ENCODE data around the gene MADCAM1. TPM values are rescaled to one million over a fixed set of nuclear protein-coding genes. Genes with fewer than 3 reads are reported as not detected.

MADCAM1 gene
- total RNA-seq, 1 experiment from 2014 or later, result 0.12 TPM

DNA sequence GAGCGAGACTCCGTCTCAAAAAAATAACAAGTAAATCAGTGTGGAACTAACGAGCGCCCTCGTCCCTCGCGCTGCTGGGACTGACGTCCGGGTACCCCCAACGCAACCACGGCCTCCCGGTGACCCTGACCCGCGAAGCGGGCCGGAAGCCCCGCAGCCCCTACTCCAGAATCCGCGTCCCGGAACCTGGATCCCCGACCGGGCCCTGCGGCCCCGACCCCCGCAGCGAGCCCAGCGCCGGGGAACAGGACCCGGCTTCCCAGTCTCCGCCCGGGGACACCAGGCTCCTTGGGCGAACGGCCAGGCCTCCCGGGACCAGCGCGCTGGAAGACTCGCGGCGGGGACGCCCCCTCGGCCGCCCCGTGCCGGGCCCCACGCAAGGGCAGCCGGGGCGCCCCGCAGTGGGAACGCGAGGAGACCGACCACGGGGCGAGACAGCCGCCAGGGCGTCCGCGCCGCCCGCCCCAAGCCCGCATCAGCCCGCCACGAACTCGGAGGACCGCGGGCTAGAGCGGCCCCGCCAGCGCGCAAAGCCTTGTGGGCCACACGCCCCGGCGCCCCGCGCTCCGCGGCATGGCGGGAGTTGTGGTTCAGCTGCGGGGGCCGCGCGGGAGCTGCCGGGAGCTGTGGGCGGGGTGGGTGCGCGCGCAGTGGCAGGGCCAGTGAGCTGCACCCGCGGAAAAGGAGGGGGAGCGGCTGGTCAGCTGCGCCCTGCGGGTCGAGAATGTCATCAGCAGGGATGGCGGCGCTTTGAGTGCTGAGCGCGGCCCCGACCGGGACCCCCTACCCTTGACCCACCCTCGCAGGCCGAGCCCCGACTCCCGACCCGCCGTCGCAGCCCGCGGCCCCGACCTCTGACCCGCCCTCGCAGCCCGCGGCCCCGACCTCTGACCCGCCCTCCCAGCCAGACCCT lies 7.5 kb upstream of the MADCAM1 start:
- DNase-seq (ENCODE audit: low read depth), result peak; percentile 93

DNA sequence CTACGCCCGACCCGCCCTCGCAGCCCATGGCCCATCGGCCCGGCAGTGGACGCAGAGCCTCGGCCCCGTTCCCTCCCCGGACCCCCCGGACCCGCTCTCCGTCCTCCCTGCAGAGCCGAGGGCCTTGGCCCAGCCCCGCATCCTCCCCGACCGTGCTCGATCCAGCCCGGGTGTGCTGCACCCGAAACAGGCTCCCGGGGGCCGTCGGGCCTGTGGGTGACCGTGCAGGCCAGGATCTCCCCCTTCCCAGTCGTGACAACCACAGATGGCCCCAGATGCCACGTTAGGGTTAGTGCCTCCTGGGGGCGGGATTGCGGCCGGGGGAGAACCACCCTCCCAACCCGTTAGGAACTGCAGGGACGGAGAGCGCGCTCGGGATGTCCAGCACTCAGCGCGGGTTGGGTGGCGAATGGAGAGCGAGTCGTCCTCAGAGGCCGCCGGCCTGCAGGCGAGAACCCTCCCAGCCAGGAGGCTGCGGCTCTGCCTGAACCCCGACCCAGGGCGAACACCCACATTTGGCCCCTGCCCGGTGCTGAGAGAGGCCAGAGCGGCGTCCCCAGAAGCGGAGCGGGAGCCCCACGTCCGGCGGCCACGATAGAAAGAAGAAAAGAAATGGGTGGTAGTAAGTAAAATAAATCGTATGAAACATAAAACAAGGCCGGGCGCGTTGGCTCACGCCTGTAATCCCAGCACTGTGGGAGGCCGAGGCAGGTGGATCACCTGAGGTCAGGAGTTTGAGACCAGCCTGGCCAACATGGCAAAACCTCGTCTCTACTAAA lies 6.7 kb upstream of the MADCAM1 start:
- peak; percentile 25 for DNase-seq (ENCODE audit: low read depth)

DNA sequence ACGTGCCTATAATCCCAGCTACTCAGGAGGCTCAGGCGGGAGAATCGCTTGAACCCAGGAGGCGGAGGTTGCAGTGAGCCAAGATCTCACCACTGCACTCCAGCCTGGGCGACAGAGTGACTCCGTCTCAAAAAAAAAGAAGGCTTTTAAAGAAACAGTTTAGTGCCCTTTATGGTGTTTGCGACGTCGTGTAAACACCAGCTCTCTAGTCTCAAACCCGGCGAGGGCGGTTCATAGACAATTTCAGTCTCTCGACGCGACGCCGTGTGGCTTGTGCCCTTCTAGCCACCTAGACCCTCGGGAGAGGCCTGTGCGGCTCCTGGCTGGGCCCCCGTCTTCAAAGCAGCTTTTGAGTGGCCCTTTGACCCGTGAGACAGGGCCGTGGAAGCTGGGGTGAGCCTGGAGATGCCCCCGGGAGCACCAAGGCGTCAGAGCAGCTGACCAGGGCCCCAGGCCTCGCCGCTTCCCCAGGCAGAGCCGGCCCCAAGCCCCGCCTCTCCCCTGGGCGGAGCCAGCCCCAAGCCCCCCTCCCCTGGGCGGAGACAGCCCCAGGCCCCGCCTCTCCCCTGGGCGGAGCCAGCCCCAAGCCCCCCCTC lies 5.0 kb upstream of the MADCAM1 start:
- DNase-seq (ENCODE audit: low read depth), result no peak

DNA sequence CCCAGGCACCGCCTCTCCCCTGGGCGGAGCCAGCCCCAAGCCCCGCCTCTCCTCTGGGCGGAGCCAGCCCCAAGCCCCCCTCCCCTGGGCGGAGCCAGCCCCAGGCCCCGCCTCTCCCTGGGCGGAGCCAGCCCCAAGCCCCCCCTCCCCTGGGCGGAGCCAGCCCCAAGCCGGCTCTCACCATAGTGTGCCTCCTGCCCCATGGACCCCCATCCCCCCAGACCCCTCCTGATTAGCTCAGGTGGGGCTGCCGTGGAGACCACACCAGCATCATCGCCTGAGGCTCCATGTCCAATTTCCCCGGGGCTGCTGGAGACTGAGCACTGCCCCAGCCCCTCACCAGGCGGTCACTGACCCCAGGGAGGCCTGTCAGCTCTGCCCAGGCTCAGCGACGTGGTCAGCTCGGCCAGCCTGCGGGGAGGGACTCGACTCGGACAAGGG lies 4.2 kb upstream of the MADCAM1 start:
- DNase-seq (ENCODE audit: low read depth), result no peak

DNA sequence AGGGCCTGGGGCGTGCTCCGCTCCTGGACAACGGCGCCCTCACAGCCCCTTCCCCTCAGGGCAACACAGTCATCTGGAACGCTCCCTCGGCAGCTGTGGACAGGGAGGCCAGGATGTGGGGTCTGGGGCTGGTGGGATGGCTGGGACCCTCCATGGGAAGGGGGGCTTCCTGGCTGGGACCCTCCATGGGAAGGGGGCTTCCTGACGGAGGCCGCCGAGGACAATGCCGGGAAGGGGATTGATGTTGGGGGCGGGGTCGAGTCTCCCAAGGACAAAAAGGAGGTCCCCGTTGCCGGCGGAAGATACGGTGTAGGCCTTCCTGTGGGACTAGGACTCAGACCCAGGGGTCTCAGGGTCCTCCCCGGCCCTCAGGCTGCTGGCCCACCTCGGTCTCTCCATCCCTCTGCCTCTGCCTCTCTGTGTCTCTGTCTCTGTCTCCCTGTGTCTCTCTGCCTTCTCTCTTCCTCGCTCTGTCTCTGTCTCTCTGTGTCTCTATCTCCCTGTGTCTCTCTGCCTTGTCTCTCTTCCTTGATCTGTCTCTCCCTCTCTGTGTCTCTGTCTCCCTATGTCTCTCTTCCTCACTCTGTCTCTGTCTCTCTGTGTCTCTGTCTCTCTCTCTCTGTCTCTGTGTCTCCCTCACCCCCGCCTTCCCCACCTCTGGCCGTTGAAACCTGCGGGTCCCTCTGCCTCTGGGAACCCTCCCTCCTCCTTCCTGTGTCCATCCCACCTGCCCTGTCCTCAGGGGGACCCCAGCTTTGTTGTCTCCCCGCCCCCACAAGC lies 2.7 kb upstream of the MADCAM1 start:
- no peak for DNase-seq (ENCODE audit: low read depth)

DNA sequence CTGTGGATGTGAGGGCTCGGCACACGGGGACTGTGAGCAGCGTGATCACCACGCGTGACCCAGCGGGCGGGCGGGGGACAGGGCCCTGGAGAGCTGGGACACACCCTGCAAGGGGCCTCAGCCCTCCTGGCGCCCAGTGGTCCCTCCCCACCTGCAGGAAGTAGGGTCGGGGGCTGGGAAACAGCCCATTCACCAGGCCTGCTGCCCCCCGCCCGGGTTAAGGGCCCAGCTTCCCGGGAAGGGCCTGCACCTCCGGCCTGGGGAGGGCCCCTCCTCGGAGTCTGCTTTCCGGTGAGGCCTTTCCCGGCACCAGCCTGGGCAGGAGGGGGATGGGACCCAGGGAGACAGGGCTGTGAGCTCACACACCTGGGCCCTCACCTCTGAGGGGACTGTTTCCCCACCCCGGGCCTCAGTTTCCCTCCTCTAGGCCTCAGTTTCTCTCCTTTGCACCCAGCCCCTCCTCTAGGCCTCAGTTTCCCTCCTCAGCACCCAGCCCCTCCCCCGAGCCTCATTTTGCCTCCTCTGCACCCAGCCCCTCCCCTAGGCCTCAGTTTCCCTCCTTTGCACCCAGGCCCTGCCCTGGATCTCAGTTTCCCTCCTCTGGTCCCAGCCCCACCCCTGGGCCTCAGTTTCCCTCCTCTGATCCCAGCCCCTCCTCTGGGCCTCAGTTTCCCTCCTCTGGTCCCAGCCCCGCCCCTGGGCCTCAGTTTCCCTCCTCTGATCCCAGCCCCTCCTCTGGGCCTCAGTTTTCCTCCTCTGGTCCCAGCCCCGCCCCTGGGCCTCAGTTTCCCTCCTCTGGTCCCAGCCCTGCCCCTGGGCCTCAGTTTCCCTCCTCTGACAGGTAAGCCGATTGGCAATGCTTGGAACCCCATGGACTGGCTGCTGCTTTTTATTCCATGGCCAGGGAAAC lies 1.9 kb upstream of the MADCAM1 start:
- DNase-seq (ENCODE audit: low read depth), result no peak

DNA sequence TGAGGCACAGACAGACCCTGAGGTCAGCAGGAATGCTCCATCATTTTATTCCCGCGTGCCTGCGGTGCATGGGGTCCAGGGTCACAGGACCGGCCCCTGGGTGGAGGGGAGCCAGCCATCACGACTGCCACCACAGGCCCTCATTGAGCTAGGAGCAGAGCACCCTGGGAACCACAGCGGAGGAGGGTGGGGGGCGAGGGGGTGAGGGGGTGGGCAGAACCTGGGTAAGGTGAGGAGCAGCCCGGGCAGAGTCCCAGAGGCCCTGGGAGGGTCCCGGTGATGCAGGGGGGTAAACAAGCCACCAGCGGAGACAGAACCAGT lies 1.2 kb upstream of the MADCAM1 start:
- no peak for DNase-seq (ENCODE audit: low read depth)

DNA sequence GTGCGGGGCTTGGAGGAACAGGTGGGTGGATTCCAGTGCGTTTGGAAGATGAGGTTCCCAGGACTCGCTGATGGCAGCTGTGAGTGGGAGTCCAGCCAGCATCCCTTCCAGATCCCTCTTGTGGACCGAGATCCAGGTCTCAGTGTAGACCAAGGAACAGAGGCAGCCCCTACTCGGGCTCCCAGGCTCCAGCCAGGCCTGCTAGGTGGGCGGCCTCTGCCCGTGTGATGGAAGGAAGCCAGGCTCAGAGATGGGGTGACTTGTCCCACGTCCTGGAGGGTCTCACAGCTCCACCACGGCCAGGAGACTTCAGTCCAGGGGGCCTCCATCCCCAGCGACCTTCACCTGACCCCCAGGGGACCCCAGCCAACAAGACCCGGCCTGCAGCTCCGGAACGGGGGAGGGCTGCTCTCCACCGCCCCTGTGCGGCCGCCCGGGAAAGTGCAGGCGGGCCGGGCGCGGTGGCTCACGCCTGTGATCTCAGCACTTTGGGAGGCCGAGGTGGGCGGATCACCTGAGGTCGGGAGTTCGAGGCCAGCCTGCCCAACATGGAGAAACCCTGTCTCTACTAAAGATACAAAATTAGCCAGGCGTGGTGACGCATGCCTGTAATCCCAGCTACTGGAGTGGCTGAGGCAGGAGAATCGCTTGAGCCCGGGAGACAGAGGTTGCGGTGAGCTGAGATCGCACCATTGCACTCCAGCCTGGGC lies 729 bp upstream of the MADCAM1 start:
- peak; percentile 64 for DNase-seq (ENCODE audit: low read depth)

DNA sequence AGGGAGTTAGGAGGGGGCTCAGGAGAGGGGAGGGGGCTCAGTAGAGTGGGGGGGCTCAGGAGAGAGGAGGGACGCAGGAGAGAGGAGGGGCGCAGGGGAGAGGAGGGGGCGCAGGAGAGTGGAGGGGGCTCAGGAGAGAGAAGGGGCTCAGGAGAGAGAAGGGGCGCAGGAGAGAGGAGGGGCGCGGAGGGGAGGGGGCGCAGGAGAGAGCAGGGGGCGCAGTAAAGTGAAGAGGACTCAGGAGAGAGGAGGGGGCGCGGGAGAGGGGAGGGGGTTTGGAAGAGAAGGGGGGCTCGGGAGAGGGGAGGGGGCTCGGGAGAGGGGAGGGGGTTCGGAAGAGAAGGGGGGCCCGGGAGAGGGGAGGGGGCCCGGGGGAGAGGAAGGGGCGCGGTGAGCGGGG lies 700 bp downstream of the MADCAM1 start:
- DNase-seq (ENCODE audit: low read depth), result no peak

DNA sequence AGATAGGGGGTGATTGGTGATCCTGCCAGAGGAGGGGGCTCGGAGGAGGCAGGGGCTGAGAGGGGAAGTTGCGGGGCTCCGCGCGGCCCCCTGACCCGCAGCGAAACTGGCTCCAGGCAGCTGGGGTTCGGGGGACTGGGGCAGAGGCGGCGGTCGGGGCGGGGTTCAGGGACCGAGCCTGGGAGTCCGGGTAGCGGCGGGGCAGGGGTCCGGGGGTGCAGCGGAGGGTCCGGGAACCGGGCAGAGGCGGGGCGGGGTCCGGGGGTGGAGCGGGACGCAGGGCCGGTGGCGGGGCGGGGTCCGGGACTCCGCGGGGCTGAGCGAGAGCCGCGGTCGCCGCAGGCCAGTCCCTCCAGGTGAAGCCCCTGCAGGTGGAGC lies 1.2 kb downstream of the MADCAM1 start:
- DNase-seq (ENCODE audit: low read depth), result no peak

DNA sequence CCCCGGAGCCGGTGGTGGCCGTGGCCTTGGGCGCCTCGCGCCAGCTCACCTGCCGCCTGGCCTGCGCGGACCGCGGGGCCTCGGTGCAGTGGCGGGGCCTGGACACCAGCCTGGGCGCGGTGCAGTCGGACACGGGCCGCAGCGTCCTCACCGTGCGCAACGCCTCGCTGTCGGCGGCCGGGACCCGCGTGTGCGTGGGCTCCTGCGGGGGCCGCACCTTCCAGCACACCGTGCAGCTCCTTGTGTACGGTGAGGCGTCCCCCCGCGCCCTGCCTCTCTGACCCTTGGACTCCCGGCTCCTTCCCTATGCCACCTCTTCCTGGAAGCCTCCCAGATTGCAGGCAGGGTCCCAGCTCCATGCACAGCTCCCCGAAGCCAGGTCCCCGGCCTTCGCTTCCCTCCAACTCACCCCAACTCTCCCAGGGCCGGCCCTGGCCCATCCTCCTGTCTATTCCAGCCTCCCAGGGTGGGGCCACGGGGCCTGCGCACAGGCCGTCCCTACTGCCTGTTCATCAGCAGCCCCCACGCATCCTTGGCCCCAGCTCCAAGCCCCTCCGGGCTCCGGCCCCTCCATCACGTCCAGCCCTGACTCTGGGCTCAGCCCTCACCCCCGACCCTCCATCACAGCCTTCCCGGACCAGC lies 1.7 kb downstream of the MADCAM1 start:
- DNase-seq (ENCODE audit: low read depth), result no peak

DNA sequence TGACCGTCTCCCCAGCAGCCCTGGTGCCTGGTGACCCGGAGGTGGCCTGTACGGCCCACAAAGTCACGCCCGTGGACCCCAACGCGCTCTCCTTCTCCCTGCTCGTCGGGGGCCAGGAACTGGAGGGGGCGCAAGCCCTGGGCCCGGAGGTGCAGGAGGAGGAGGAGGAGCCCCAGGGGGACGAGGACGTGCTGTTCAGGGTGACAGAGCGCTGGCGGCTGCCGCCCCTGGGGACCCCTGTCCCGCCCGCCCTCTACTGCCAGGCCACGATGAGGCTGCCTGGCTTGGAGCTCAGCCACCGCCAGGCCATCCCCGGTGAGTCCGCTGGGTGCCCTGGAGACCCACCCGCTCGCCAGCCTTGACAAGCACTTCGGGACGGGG lies 2.2 kb downstream of the MADCAM1 start:
- DNase-seq (ENCODE audit: low read depth), result no peak

DNA sequence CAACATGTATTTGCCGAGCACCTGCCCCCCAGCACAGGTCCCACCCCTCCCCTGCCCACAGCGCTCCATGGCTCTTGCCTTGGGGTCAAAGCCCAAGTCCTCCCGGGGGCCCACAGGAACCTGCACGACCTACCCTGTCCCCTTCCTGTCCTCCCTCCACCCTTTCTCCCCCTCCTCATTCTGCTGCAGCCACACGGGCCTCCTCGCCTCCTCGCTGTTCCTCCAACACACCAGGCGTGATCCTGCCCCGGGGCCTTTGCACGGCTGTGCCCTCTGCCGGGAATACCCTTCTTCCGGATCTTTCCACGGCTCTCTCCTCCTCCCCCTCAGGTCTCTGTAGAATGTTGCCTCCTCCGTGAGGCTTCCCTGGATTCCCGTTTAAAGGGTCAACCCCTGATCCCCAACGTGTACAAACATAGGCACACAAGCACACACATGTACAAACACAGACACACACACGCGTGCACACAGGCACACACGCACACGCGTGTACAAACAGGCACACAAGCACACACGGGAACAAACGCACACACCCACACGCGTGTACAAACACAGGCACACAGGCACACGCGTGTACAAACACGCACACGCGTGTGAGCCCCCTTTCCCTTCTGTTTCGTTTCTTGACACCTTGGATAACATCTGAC lies 2.8 kb downstream of the MADCAM1 start:
- no peak for DNase-seq (ENCODE audit: low read depth)

DNA sequence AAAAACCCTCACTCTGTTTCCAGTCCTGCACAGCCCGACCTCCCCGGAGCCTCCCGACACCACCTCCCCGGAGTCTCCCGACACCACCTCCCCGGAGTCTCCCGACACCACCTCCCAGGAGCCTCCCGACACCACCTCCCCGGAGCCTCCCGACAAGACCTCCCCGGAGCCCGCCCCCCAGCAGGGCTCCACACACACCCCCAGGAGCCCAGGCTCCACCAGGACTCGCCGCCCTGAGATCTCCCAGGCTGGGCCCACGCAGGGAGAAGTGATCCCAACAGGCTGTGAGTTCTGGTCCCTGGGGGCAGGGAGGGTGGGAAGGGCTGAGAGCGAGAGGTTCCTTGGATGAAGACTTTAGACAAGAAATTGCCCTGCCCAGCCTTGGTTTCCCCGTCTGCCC lies 5.4 kb downstream of the MADCAM1 start:
- no peak for DNase-seq (ENCODE audit: low read depth)

DNA sequence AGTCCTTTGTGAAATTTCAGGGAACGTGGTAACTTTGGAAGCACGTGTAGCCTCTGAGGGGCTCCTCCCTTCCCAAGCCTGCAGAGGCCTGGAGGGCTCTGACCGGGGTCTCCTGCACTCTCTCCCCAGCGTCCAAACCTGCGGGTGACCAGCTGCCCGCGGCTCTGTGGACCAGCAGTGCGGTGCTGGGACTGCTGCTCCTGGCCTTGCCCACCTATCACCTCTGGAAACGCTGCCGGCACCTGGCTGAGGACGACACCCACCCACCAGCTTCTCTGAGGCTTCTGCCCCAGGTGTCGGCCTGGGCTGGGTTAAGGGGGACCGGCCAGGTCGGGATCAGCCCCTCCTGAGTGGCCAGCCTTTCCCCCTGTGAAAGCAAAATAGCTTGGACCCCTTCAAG lies 8.3 kb downstream of the MADCAM1 start:
- DNase-seq (ENCODE audit: low read depth), result no peak

DNA sequence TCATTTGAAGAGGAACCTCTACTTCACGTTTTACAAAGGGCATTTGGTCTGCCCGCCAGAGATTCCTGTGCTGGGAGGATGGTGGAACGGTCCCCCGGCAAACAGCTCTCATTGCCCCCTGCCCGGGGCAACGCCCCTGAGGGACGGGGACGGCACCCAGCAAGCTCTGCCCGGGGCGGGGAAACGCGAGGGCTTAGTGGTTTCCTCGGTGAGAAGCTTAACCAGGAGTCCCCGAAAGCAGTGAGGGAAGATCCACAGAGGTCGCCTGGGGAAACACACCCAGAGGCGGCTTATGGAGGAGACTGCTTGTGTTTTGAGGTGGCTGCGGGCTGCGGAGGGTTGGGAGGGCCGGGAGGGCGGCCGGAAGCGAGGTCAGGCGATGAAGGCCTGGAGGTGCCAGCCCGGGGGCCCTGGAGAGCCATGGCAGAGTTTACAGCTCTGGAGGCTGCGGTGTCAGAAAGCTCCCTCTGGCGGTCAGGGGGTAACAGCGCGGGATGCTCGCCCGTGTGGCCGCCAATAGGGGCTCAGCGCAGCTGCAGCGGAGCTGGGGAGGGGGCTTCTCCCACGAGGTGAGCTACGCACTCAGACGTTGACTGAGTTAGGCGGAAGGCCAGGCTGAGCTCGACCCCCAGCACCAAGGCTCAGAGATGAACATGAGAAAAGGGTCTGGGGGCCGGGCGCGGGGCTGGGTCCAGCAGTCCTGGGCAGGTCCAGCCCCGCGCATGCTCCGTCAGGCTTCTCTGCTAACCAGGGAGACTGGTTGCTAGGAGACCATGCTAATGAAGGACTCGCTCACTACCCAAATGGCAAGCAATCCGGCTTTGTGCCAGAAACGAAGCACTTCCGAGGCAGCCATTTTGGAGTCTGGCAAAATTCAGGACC lies 10.4 kb downstream of the MADCAM1 start:
- DNase-seq (ENCODE audit: low read depth), result peak; percentile 99

DNA sequence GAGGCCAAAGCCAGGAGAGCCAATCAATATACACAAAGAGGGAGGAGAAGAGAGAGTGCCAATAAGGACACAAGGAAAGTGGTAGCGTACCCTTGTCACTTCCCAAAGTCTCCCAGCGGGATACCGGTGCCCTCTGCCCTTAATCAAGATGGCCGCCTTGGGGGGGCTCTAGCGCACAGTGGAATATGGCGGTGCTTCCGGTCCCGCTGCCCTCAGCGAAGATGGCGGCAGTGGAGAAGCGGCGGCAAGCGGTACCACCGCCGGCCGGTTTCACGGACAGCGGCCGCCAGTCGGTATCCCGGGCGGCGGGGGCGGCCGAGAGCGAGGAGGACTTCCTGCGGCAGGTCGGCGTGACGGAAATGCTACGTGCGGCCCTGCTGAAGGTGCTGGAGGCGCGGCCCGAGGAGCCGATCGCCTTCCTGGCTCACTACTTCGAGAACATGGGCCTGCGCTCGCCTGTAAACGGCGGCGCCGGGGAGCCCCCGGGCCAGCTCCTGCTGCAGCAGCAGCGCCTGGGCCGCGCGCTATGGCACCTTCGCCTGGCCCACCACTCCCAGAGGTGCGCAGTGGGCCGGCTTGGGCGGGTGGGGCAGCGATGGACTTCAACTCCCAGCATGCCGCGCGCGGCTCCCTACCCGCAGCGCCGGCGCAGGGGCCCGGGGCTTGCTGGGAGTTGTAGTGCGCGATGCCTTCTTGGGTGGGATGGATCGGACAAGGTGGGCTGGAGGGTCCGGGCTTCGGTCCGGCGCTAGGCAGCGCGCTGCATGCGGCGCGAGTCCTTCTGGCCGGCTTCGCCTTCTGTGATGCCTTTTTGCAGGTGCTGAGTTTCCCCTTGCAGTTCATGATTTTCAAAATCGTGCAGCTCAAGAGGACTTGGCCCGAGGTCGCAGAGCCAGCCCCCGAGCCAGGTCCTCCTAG lies 11.3 kb downstream of the MADCAM1 start, which contains the start of gene TPGS1:
TSS of gene TPGS1 (plus strand) at position 212 of the 918 bp plus-strand sequence. CDS start at position 222, 10 bp downstream.
- DNase-seq (ENCODE audit: low read depth), result peak; percentile 76

Data from RPMI7951 (cell line).